ENCODE data around the gene EGR2. TPM values are rescaled to one million over a fixed set of nuclear protein-coding genes. Genes with fewer than 3 reads are reported as not detected.
A peak's percentile ranks its signal among the peaks of the same experiment; 100 is the strongest.

Gene EGR2
- total RNA-seq, 3 donors from 2014 or later: 0.32 to 9.2 (median 4.3) TPM

DNA sequence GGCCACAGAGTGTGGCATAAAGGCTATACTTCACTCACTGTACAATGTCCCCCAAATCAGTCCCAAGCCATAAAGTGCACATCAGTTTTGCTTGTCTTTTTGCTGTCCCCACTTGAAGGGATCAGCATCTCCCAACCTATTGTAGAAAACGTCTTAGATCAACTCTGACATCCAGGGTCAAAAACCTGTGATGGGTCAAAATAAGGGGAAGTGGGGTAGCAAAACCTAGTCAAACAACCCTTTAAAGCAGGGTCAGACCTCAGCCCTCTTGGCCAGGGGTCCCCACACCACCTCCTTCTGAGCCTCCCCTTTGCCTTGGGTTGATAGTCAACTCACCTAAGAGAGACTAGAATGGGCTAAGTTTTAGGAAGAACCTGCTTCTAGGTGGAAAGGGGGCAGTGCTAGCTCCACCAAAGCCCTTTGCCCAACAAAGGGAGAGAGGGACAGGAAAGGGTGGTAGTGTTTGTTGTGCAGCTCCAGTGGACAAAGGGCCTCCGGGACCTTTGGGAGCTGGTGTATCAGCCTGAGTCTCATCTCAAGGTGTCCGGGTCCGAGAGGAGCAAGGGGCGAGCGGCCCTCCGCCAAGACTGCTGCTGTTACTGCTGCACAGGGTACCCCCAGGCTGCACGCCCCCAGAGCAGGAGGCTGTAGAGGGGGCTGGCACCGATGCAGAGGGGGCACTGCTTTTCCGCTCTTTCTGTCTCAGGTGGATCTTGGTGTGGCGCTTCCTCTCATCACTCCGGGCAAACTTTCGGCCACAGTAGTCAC lies 3.3 kb downstream of the EGR2 start:
- peaks cover 4 to 17% of the 10 kb centered on the region in 2 donors for H3K4me1 ChIP-seq
- no peak for TF ChIP-seq POLR2A (IDR thresholded peaks at IDR 0.05)
- no peak for TF ChIP-seq POLR2AphosphoS5 (IDR thresholded peaks at IDR 0.05)
- TF ChIP-seq, protein P1, sequence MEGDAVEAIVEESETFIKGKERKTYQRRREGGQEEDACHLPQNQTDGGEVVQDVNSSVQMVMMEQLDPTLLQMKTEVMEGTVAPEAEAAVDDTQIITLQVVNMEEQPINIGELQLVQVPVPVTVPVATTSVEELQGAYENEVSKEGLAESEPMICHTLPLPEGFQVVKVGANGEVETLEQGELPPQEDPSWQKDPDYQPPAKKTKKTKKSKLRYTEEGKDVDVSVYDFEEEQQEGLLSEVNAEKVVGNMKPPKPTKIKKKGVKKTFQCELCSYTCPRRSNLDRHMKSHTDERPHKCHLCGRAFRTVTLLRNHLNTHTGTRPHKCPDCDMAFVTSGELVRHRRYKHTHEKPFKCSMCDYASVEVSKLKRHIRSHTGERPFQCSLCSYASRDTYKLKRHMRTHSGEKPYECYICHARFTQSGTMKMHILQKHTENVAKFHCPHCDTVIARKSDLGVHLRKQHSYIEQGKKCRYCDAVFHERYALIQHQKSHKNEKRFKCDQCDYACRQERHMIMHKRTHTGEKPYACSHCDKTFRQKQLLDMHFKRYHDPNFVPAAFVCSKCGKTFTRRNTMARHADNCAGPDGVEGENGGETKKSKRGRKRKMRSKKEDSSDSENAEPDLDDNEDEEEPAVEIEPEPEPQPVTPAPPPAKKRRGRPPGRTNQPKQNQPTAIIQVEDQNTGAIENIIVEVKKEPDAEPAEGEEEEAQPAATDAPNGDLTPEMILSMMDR (IDR thresholded peaks at IDR 0.05): no peak
- H3K4me3 ChIP-seq: peak overlapping the region in 2 of 3 donors; percentile 65 to 94
- peak overlapping the region; percentile 82 to 94 for H3K27ac ChIP-seq
- H3K36me3 ChIP-seq: no peaks in the 10 kb centered on the region
- H3K27me3 ChIP-seq: peaks cover 0 to 18% of the 10 kb centered on the region in 2 donors
- intact Hi-C loops (cut with DNase I; ENCODE audit: low total_unique reads): no loop called here
- no peak for DNase-seq (ENCODE audit: low spot score in 2 of 2)
- no peaks in the 10 kb centered on the region for H3K9me3 ChIP-seq

DNA sequence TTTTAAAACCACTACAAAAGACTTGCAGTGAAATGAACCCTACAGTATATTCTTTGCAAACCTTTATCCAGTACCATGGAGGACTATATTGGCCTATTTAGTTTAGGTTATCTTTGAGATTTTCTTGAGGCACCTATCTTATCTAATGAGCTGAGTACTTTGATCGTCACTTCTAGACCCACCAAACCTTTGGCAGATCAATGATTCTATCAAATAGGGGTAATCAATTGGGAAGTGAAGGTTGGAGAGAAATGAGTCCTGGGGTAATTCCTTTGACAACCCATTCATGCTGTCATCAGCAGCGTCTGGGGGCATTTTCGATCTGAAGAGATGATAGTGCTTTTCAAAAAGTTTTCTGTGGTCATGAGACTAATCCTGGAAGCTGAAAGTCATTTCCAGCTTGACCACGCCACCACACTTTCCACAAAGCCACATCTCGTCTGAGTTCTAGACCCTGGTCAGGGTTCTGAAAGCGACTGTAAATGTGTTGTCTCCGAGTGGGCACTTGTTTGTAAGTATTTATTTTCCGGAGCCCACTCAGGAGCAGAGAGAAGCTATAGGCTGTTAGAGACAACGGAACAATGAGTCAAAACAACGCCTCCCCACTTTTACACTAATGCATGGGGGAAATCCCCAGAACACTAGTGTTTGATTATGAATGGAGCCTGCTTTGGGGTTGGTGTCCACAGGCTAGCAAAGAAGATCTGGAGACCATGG lies 4.8 kb downstream of the EGR2 start:
- Histone ChIP-seq H3K9me3 (no peaks in the 10 kb centered on the region), H3K4me1 (peaks cover 4 to 17% of the 10 kb centered on the region in 2 donors), H3K27ac (peak overlapping the region; percentile 2 to 45), H3K4me3 (peak overlapping the region in 1 of 3 donors; percentile 6), H3K27me3 (peaks cover 0 to 18% of the 10 kb centered on the region in 2 donors), H3K36me3 (no peaks in the 10 kb centered on the region)
- TF ChIP-seq POLR2AphosphoS5 (IDR thresholded peaks at IDR 0.05) (no peak), POLR2A (IDR thresholded peaks at IDR 0.05) (no peak)
- TF ChIP-seq, protein P1 (IDR thresholded peaks at IDR 0.05): no peak
- intact Hi-C loops (cut with DNase I; ENCODE audit: low total_unique reads): no loop called here
- no peak for DNase-seq (ENCODE audit: low spot score in 2 of 2)

DNA sequence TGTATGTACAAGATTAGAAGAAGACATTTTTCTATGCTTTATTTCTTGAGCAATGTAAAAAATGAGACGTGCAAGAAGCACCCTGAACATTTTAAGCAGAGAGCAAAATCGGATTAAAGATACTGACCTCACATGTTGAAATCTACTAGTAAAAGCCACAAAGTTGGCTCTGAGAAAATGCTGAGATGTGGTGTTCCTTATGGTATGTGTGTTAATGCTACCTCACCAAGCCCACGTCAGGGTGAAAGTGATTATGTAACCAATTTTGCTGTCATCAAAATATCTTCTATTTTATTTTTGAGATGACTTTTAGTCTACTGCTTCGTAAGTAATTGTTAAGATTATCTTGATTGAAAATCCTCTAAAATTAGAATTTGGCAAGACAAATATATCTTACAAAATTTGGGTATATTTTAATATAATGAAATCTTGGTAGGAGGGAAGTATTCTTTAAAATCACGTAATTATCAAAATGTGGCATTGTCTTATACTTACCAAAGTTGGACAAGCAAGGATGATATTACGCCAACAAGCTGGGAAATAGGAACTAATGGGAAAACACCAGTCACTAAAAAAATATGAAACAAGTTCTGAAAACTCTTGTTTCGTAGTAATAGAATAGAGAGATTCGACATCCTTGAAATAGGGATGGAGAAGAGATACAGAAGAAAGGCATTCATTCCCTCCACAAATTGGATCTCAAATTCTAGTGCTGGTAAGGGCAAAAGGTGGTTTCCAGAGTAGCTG lies 5.8 kb downstream of the EGR2 start:
- Histone ChIP-seq H3K9me3 (no peaks in the 10 kb centered on the region), H3K4me1 (peaks cover 4 to 17% of the 10 kb centered on the region in 2 donors), H3K27me3 (peaks cover 0 to 14% of the 10 kb centered on the region in 2 donors), H3K36me3 (no peaks in the 10 kb centered on the region), H3K27ac (peak overlapping the region; percentile 2 to 45), H3K4me3 (no peak overlapping the region)
- TF ChIP-seq, protein P1 (IDR thresholded peaks at IDR 0.05): no peak
- TF ChIP-seq POLR2AphosphoS5 (IDR thresholded peaks at IDR 0.05): no peak
- TF ChIP-seq POLR2A (IDR thresholded peaks at IDR 0.05): no peak
- intact Hi-C loops (cut with DNase I; ENCODE audit: low total_unique reads): no loop called here
- DNase-seq (ENCODE audit: low spot score in 2 of 2): no peak

DNA sequence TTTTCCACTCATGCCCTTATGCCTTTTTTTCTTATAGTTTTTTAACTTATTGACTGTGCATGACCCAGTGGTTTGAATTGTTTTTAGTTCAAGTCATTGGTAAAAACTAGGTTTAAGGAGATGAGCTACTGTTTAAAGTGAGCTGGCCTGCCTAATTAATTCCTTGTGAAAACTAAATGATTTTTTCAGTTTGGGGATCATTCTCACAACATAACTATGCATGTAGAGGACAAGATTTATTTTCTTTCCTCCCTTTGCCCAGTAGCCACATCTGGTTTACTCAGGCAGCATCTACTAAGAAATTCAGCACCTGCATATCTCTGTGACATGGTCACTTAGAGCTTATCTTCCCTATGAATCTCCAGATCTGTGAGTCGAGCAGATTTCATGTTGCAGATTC lies 9.9 kb downstream of the EGR2 start:
- TF ChIP-seq, protein P1 (IDR thresholded peaks at IDR 0.05): no peak
- TF ChIP-seq POLR2A (IDR thresholded peaks at IDR 0.05): no peak
- TF ChIP-seq POLR2AphosphoS5 (IDR thresholded peaks at IDR 0.05): no peak
- Histone ChIP-seq H3K36me3 (no peaks in the 10 kb centered on the region), H3K27ac (peak overlapping the region in 1 of 2 donors; percentile 95), H3K27me3 (no peaks in the 10 kb centered on the region), H3K9me3 (no peaks in the 10 kb centered on the region), H3K4me1 (peaks cover 0 to 7% of the 10 kb centered on the region in 2 donors), H3K4me3 (peak overlapping the region; percentile 81 to 98 (median 86))
- intact Hi-C loops (cut with DNase I; ENCODE audit: low total_unique reads): no loop called here
- DNase-seq (ENCODE audit: low spot score in 2 of 2): no peak

Data from breast epithelium (tissue), 4 donors.